ENCODE results near the gene TMC3. TPM values are rescaled to one million over a fixed set of nuclear protein-coding genes. Genes with fewer than 3 reads are reported as not detected.

Gene TMC3
- not detected for total RNA-seq
- total RNA-seq (2013): not detected

DNA sequence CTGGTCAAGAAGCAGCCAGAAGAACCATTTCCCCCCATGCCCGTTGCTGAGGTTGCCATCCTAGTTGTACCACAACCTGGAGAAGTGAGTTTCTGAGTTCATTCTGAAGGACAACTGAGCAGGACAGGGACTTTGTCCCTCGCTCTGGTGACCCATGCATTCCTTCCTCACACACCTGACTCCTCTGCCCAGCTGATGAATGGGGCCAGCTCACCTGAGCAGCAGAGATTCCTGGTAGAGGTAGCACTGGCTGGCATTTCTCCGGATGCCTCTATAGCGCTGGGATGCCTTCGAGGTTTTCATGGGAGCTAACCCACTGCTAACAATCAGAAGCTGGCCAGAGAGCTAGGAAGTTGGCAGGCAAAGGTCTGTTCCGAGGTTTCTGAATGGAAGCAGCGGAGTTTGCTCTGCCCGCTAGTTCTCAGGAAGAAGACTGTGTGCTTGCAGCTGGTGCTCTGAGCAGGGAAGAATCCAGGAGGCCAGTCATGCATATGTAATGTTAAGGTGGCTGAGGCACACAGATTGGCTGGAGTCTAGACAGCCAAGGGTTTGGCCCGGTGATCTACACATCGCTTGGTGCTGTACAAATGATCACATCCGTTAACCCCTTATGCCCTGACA lies at the start of gene TMC3:
Gene TMC3, minus strand, starts transcription at position 439 of the 621 bp plus-strand sequence. Its CDS starts 136 bp downstream, at position 303.
- intact Hi-C loops (cut with micrococcal nuclease): no loop called here
- no peaks in the 10 kb centered on the region for H3K27me3 ChIP-seq (ENCODE audit: control insufficient read depth, insufficient read depth, low read length)
- Mint-ChIP-seq H3K27me3 (ENCODE audit: low read depth in 2 of 2) (peaks cover 0 to 9% of the 10 kb centered on the region in 2 donors), H3K4me3 (no peak within 1 kb of the TSS), H3K4me1 (no peaks in the 10 kb centered on the region), H3K27ac (no peak within 1 kb of the TSS), H3K9me3 (no peaks in the 10 kb centered on the region), H3K36me3 (no peaks in the 10 kb centered on the region)
- H3K27ac ChIP-seq (ENCODE audit: low read length): no peak within 1 kb of the TSS
- ATAC-seq (no peak), DNase-seq (no peak)
- H3K4me1 ChIP-seq (ENCODE audit: control insufficient read depth, insufficient read depth, low read length): no peaks in the 10 kb centered on the region
- no peaks in the 10 kb centered on the region for H3K36me3 ChIP-seq (ENCODE audit: control insufficient read depth, insufficient read depth, low read length)
- H3K4me3 ChIP-seq (ENCODE audit: low read length): no peak within 1 kb of the TSS
- H3K9me3 ChIP-seq (ENCODE audit: control insufficient read depth, insufficient read depth, low read length): no peaks in the 10 kb centered on the region
- WGBS (ENCODE audit: insufficient coverage): 91% methylated on average over 11 of the region's 11 CpGs
- TF ChIP-seq, protein P1, sequence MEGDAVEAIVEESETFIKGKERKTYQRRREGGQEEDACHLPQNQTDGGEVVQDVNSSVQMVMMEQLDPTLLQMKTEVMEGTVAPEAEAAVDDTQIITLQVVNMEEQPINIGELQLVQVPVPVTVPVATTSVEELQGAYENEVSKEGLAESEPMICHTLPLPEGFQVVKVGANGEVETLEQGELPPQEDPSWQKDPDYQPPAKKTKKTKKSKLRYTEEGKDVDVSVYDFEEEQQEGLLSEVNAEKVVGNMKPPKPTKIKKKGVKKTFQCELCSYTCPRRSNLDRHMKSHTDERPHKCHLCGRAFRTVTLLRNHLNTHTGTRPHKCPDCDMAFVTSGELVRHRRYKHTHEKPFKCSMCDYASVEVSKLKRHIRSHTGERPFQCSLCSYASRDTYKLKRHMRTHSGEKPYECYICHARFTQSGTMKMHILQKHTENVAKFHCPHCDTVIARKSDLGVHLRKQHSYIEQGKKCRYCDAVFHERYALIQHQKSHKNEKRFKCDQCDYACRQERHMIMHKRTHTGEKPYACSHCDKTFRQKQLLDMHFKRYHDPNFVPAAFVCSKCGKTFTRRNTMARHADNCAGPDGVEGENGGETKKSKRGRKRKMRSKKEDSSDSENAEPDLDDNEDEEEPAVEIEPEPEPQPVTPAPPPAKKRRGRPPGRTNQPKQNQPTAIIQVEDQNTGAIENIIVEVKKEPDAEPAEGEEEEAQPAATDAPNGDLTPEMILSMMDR (IDR thresholded peaks at IDR 0.05): no peak

DNA sequence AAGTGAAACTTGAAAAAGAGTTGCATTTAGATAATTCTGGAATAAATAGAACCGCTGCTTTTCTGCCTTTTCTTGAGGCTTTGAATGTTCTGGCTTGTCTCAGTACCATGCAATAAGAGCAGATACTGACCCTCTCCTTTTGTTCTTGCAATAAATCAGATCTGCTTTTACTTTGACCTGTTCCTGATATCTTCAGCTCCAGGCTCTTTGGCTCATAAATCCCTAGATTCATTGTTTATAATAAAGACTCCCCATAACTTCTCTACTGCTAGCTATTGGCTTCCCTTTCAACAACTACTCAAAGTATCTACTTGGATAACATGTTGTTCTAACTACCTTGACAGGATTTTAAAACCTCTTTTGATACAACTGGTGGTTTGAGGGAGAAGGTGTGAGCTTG lies 47.4 kb upstream of the TMC3 start:
- no peaks in the 10 kb centered on the region for H3K27me3 ChIP-seq (ENCODE audit: control insufficient read depth, insufficient read depth, low read length)
- no peaks in the 10 kb centered on the region for H3K36me3 Mint-ChIP-seq
- no peak overlapping the region for H3K27ac Mint-ChIP-seq
- H3K4me3 ChIP-seq (ENCODE audit: low read length): no peak overlapping the region
- no peaks in the 10 kb centered on the region for H3K36me3 ChIP-seq (ENCODE audit: control insufficient read depth, insufficient read depth, low read length)
- H3K4me1 Mint-ChIP-seq: no peaks in the 10 kb centered on the region
- no peak for DNase-seq
- H3K27ac ChIP-seq (ENCODE audit: low read length): no peak overlapping the region
- ATAC-seq: no peak
- no peak overlapping the region for H3K4me3 Mint-ChIP-seq
- H3K27me3 Mint-ChIP-seq (ENCODE audit: low read depth in 2 of 2): no peaks in the 10 kb centered on the region
- WGBS (ENCODE audit: insufficient coverage): 93% methylated on average over 1 of the region's 1 CpG
- H3K9me3 Mint-ChIP-seq: no peaks in the 10 kb centered on the region
- H3K9me3 ChIP-seq (ENCODE audit: control insufficient read depth, insufficient read depth, low read length): no peaks in the 10 kb centered on the region
- TF ChIP-seq, protein P1 (IDR thresholded peaks at IDR 0.05): no peak
- intact Hi-C loops (cut with micrococcal nuclease): no loop called here
- H3K4me1 ChIP-seq (ENCODE audit: control insufficient read depth, insufficient read depth, low read length): no peaks in the 10 kb centered on the region

DNA sequence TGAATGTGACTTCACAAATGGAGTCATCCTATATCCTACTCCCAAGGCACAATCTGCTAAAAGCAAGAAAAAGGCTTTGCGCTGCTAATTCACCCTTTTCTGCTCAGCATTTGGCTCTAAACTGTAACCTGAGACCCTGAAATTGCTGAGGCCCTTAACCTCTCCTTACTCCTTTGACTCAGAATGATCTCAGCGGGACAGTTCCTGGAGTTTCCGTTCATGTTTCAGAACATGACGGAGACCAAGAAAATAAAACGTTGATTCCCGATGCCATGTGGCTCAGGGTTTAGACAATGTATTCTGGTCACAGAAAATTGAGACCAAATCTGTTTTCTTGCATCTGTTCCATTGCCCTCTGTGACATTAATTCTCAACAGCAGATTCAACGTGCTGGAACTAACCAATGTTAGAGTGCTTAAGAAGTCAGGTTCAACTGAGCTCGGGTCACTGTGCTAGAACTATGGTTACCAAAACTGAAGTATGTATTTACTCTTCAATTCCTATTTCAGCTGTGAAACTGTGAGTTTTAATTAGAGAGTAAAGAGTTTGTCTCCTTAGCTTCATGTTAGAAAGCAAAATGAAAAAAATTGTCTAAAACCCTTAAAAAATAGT lies 45.4 kb upstream of the TMC3 start:
- H3K4me1 ChIP-seq (ENCODE audit: control insufficient read depth, insufficient read depth, low read length): peaks cover 6% of the 10 kb centered on the region
- no peaks in the 10 kb centered on the region for H3K27me3 Mint-ChIP-seq (ENCODE audit: low read depth in 2 of 2)
- DNase-seq (no peak), ATAC-seq (no peak)
- no peaks in the 10 kb centered on the region for H3K27me3 ChIP-seq (ENCODE audit: control insufficient read depth, insufficient read depth, low read length)
- peaks cover 5 to 8% of the 10 kb centered on the region in 2 donors for H3K4me1 Mint-ChIP-seq
- no peak overlapping the region for H3K27ac ChIP-seq (ENCODE audit: low read length)
- TF ChIP-seq, protein P1 (IDR thresholded peaks at IDR 0.05): no peak
- intact Hi-C loops (cut with micrococcal nuclease): loop anchor here (10.0 kb wide), 1 partner anchor 305 kb away; no protein-coding TSS in a partner anchor
- no peaks in the 10 kb centered on the region for H3K9me3 ChIP-seq (ENCODE audit: control insufficient read depth, insufficient read depth, low read length)
- H3K36me3 ChIP-seq (ENCODE audit: control insufficient read depth, insufficient read depth, low read length): no peaks in the 10 kb centered on the region
- 87% methylated on average over 8 of the region's 8 CpGs for WGBS (ENCODE audit: insufficient coverage)
- H3K4me3 Mint-ChIP-seq: no peak overlapping the region
- no peak overlapping the region for H3K27ac Mint-ChIP-seq
- H3K36me3 Mint-ChIP-seq: no peaks in the 10 kb centered on the region
- H3K4me3 ChIP-seq (ENCODE audit: low read length): no peak overlapping the region
- no peaks in the 10 kb centered on the region for H3K9me3 Mint-ChIP-seq
